OCI-LY1 (cell line): ENCODE data around the gene ZPR1.

ENCODE experiments used
- CTCF ChIP-seq: fragments of 200-600 bp; sonication (generic), shearing (Covaris generic); IDR thresholded peaks from 2 replicates; pipeline ENCODE4 v1.5.1; 2017; ENCODE audit warnings: mild to moderate bottlenecking, antibody characterized with exemption, low read length, moderate library complexity, mixed read lengths
- EZH2 ChIP-seq: fragments of 200-600 bp; sonication (generic), shearing (Covaris generic); IDR thresholded peaks from 2 replicates; pipeline ENCODE4 v1.8.0; 2017; ENCODE audit warnings: borderline replicate concordance, mixed run types, mild to moderate bottlenecking, antibody characterized with exemption, low read length, moderate library complexity, mixed read lengths

GRCh38 chr11:116788534-116788933 is 711 bp upstream of the ZPR1 start:
- TF ChIP-seq CTCF (no peak), EZH2 (no peak)
